Activated CD4-positive, alpha-beta memory T cell treated with anti-CD3 and anti-CD28 coated beads for 36 hours (primary cell): Measurements from ENCODE around the gene MYBBP1A. TPM values are rescaled to one million over a fixed set of nuclear protein-coding genes. Genes with fewer than 3 reads are reported as not detected.
A peak's percentile ranks its signal among the peaks of the same experiment; 100 is the strongest.

ENCODE experiments used
- CTCF ChIA-PET: fragments of 350-600 bp; sonication (Branson Sonifier 250); formaldehyde crosslinking; loops from one replicate; lab custom pipeline; 2021; ENCODE audit warnings: antibody characterized with exemption, inconsistent platforms; lab: Charles Lee
- POLR2A ChIA-PET: fragments of 350-600 bp; sonication (Branson Sonifier 250); formaldehyde crosslinking; loops from one replicate; lab custom pipeline; 2021; ENCODE audit warnings: antibody characterized with exemption; lab: Charles Lee
- DNase-seq: peaks from one replicate; pipeline ENCODE4 v3.0.0-alpha.2; 2020
- H3K27ac Mint-ChIP-seq: one replicate; pipeline ENCODE4 v1.8.0; 2021; ENCODE audit warnings: mixed read lengths
- H3K27me3 Mint-ChIP-seq: one replicate; pipeline ENCODE4 v1.8.0; 2021; ENCODE audit warnings: mixed read lengths
- H3K36me3 Mint-ChIP-seq: one replicate; pipeline ENCODE4 v1.8.0; 2021; ENCODE audit warnings: mixed read lengths
- H3K4me1 Mint-ChIP-seq: one replicate; pipeline ENCODE4 v1.8.0; 2021; ENCODE audit warnings: low read depth, mixed read lengths
- H3K4me3 Mint-ChIP-seq: one replicate; pipeline ENCODE4 v1.8.0; 2021; ENCODE audit warnings: mild to moderate bottlenecking, mixed read lengths
- H3K9me3 Mint-ChIP-seq: one replicate; pipeline ENCODE4 v1.8.0; 2021; ENCODE audit warnings: mixed read lengths
- intact Hi-C: fragments of 100-400 bp; cut with micrococcal nuclease; formaldehyde crosslinking; loops from one replicate; pipeline ENCODE4 v1.15.1; 2023
- total RNA-seq, 2 experiments: library from RNA; stranded (reverse); gene quantifications; one replicate each; pipeline ENCODE4 v1.2.3, GENCODE V29; 2021

Gene MYBBP1A
- total RNA-seq, 2 experiments from 2014 or later = 66.6 to 70.8 TPM

DNA sequence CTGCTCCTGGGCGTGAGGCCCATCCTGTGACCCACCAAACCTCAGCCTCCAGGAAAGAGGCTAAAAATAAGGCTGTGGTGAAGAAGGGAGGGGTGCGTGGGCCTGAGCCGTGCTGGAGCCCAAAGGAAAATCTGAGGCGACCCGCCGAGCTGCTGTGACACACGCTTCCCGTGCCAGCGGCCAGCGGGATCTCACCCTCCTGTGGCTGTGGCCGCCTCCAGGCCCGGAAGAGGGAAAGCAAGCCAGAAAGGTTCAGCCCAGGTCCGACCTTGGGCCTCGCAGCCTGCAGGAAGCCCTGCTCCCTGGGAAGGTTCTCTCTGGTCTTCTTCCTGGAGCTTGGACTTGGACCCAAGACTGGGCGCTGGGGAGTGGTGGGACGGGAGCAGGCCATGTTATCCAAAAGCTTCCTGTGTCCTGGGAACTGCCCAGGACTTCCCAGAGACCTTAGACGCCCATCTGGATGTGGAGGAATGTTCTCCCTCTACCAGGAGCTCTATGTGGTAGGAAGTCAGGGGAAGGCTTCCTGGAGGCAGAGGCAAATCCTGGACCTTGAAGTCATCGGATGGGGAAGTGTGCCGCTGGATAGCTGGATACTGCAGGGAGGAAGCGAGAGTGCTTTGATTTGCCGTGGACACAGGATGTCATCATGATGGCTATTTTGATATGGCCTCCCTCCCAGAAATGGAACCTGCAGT lies 45.1 kb downstream of the MYBBP1A start:
- no peak overlapping the region for H3K27ac Mint-ChIP-seq
- ChIA-PET CTCF (no interaction called here), POLR2A (no interaction called here)
- H3K36me3 Mint-ChIP-seq = no peaks in the 10 kb centered on the region
- peak; percentile 22 for DNase-seq
- H3K4me1 Mint-ChIP-seq = peaks cover 12% of the 10 kb centered on the region
- H3K9me3 Mint-ChIP-seq = no peaks in the 10 kb centered on the region
- H3K4me3 Mint-ChIP-seq = no peak overlapping the region
- intact Hi-C loops = loop anchor here (10.0 kb wide), 1 partner anchor 75 kb away; the partner anchor contains the start of gene SPNS3
- peaks cover 2% of the 10 kb centered on the region for H3K27me3 Mint-ChIP-seq

GRCh38 chr17:4509401-4509800 lies 45.8 kb downstream of the MYBBP1A start:
- Mint-ChIP-seq H3K36me3 (no peaks in the 10 kb centered on the region), H3K27me3 (peaks cover 5% of the 10 kb centered on the region), H3K4me3 (no peak overlapping the region), H3K27ac (no peak overlapping the region), H3K4me1 (peaks cover 18% of the 10 kb centered on the region), H3K9me3 (no peaks in the 10 kb centered on the region)
- ChIA-PET POLR2A (no interaction called here), CTCF (no interaction called here)
- DNase-seq = peak; percentile 54
- intact Hi-C loops = loop anchor here (10.0 kb wide), 1 partner anchor 75 kb away; the partner anchor contains the start of gene SPNS3

- no peak for DNase-seq
- Mint-ChIP-seq H3K4me3 (no peak overlapping the region), H3K9me3 (no peaks in the 10 kb centered on the region), H3K36me3 (no peaks in the 10 kb centered on the region), H3K4me1 (peaks cover 22% of the 10 kb centered on the region), H3K27ac (no peak overlapping the region), H3K27me3 (peaks cover 12% of the 10 kb centered on the region)
- intact Hi-C loops = loop anchor here (10.0 kb wide), 1 partner anchor 73 kb away; the partner anchor contains the start of gene SPNS3
- CTCF ChIA-PET = interaction anchor here (0.6 kb wide), 1 partner anchor 409 kb away, joined by 3 read pairs; no protein-coding TSS in a partner anchor
- POLR2A ChIA-PET = no interaction called here
These were observed 47.0 kb downstream of the MYBBP1A start for GRCh38 chr17:4508207-4508606.

DNA sequence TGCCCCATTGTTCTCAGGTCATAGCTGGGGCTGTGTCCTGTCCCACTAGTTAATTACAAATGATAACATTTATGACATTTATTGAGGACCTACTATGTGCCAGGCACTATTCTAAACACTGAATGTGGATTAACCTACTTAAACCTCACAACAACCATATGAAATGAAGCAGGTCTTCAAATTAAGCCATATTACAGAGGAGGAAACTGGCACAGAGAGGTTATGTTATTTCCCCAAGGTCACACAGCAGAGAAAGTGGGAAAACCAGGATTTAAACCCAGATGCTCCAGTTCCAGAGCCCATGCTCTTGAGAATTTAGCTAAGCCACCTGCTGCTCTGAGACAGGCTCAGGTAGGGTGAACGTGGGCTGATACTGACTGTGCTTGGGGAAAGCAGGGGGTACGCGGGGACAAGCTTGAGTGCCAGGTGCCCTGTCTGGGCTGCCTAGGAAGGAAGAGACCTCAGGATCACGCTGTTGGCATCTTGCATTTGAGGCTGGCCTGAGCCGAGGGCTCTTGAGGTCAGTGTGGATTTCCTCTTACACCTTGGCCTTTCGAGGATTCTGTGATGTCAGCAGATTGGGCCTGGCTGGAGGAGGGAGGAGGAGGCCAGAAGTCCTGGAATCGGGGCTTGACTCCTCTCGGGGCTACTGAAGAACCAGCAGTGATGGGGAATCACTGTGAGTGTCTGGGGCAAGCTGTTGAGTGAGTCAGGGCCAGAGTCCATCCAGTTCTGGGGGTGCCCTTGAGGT lies 47.6 kb downstream of the MYBBP1A start:
- H3K4me1 Mint-ChIP-seq = peaks cover 22% of the 10 kb centered on the region
- ChIA-PET POLR2A (no interaction called here), CTCF (no interaction called here)
- H3K36me3 Mint-ChIP-seq = no peaks in the 10 kb centered on the region
- H3K27ac Mint-ChIP-seq = no peak overlapping the region
- no peaks in the 10 kb centered on the region for H3K9me3 Mint-ChIP-seq
- H3K27me3 Mint-ChIP-seq = peaks cover 16% of the 10 kb centered on the region
- intact Hi-C loops = loop anchor here (10.0 kb wide), 1 partner anchor 73 kb away; the partner anchor contains the start of gene SPNS3
- H3K4me3 Mint-ChIP-seq = no peak overlapping the region
- no peak for DNase-seq

DNA sequence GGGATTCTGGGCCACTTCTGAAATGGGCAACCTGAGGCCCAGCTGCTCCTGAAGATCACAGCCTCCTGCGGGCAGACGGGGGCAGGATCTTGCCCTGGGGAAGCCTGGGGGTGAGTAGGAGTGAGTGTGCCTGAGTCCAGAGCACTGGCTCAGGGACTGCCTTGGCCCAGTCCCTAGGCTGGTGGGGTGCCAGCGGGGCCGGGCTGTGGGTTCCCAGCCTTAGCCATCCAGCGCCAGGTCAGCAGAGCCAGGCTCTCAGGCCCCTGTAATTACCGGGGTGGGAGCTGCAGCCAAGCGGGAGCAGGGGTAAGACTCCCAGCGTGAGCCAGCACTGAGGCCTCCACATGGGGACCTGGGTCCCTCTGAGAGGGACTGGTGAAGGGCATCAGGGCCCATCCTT lies 48.3 kb downstream of the MYBBP1A start:
- intact Hi-C loops = loop anchor here (10.0 kb wide), 1 partner anchor 72 kb away; the partner anchor contains the start of gene SPNS3
- H3K27ac Mint-ChIP-seq = no peak overlapping the region
- ChIA-PET CTCF (interaction anchor here (1.0 kb wide), 1 partner anchor 86 kb away, joined by 3 read pairs; no protein-coding TSS in a partner anchor), POLR2A (no interaction called here)
- peaks cover 22% of the 10 kb centered on the region for H3K4me1 Mint-ChIP-seq
- H3K27me3 Mint-ChIP-seq = peaks cover 16% of the 10 kb centered on the region
- no peaks in the 10 kb centered on the region for H3K9me3 Mint-ChIP-seq
- no peaks in the 10 kb centered on the region for H3K36me3 Mint-ChIP-seq
- no peak overlapping the region for H3K4me3 Mint-ChIP-seq
- no peak for DNase-seq

- Mint-ChIP-seq H3K9me3 (no peaks in the 10 kb centered on the region), H3K36me3 (no peaks in the 10 kb centered on the region), H3K4me1 (peaks cover 22% of the 10 kb centered on the region), H3K27ac (no peak overlapping the region), H3K4me3 (no peak overlapping the region), H3K27me3 (peaks cover 21% of the 10 kb centered on the region)
- intact Hi-C loops = loop anchor here (10.0 kb wide), 1 partner anchor 71 kb away; the partner anchor contains the start of gene SPNS3
- ChIA-PET POLR2A (no interaction called here), CTCF (interaction anchor here (1.0 kb wide), 1 partner anchor 86 kb away, joined by 3 read pairs; no protein-coding TSS in a partner anchor)
- no peak for DNase-seq
These were observed 48.9 kb downstream of the MYBBP1A start for GRCh38 chr17:4506175-4506813.

DNA sequence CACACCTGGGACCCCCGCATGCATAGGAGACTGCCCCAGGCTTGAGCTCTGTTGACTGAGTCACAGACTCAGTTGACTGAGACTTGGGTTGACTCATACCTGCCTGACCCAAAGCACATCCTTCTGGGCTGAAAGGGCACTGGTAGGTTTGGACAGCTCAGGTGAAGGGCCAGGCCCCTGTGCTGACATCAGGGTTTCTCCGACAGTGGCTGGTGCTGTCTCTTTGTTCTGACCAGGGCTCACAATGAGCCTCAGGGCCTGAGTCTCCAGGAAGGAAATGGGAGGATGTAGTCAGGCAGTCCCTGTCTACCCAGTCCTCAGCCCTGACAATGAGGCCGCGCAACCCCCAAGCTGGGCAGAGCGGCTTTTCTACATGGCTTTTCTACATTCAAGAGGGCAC lies 50.0 kb downstream of the MYBBP1A start:
- ChIA-PET CTCF (interaction anchor here (0.8 kb wide), 1 partner anchor 61 kb away, joined by 3 read pairs; no protein-coding TSS in a partner anchor), POLR2A (no interaction called here)
- Mint-ChIP-seq H3K36me3 (no peaks in the 10 kb centered on the region), H3K27ac (no peak overlapping the region), H3K27me3 (peaks cover 31% of the 10 kb centered on the region), H3K4me3 (no peak overlapping the region), H3K9me3 (no peaks in the 10 kb centered on the region), H3K4me1 (peaks cover 27% of the 10 kb centered on the region)
- intact Hi-C loops = loop anchor here (10.0 kb wide), 1 partner anchor 70 kb away; the partner anchor contains the start of gene SPNS3
- DNase-seq = no peak

GRCh38 chr17:4504188-4504587 lies 51.0 kb downstream of the MYBBP1A start:
- H3K4me3 Mint-ChIP-seq = no peak overlapping the region
- ChIA-PET CTCF (no interaction called here), POLR2A (no interaction called here)
- no peak overlapping the region for H3K27ac Mint-ChIP-seq
- DNase-seq = no peak
- peaks cover 29% of the 10 kb centered on the region for H3K4me1 Mint-ChIP-seq
- no peaks in the 10 kb centered on the region for H3K36me3 Mint-ChIP-seq
- peaks cover 38% of the 10 kb centered on the region for H3K27me3 Mint-ChIP-seq
- H3K9me3 Mint-ChIP-seq = no peaks in the 10 kb centered on the region
- intact Hi-C loops = loop anchor here (10.0 kb wide), 1 partner anchor 69 kb away; the partner anchor contains the start of gene SPNS3

DNA sequence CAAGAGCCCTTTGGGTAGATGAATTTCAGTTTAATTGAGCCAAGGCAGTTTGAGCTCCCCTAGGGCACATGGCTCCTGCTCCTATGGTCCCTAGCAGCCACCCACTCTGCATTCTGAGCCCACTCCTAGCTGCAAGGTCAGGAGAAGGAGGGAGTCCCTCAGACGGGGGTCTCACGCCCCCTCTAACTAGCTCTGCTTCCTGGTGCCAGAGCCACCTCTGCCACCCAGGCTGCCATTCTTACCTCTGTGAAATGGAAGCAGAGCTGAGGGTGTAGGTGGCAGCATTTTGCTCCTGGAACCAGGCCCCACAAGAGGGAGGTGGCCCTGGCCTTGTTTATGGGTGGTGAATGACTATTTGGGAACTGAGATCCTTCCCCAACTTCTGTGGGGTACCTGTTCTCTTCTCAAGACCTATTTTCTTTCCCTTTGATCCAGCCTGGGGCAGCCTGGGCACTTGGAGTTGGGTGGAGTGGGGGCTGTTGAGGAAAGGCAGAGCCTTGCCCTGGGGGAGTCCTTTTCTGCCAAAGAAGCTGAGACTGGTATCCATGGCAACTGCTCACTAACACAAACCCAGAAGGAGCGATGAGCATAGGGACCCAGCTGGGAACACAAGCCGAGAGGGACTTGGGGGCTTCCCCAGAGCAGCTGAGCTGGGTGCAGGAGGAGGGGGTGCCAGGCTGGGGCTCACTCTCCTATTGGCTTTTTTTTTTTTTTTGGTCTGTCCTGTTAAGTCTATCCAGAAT lies 51.7 kb downstream of the MYBBP1A start:
- H3K27ac Mint-ChIP-seq = no peak overlapping the region
- no peak overlapping the region for H3K4me3 Mint-ChIP-seq
- H3K27me3 Mint-ChIP-seq = peaks cover 38% of the 10 kb centered on the region
- peaks cover 24% of the 10 kb centered on the region for H3K4me1 Mint-ChIP-seq
- ChIA-PET POLR2A (interaction anchor here (0.6 kb wide), 1 partner anchor 11 kb away, joined by 3 read pairs; no protein-coding TSS in a partner anchor), CTCF (no interaction called here)
- intact Hi-C loops = loop anchor here (10.0 kb wide), 1 partner anchor 69 kb away; the partner anchor contains the start of gene SPNS3
- DNase-seq = no peak
- no peaks in the 10 kb centered on the region for H3K36me3 Mint-ChIP-seq
- H3K9me3 Mint-ChIP-seq = no peaks in the 10 kb centered on the region

GRCh38 chr17:4502466-4503154 lies 52.6 kb downstream of the MYBBP1A start:
- ChIA-PET CTCF (no interaction called here), POLR2A (interaction anchor here (0.6 kb wide), 1 partner anchor 10 kb away, joined by 3 read pairs; no protein-coding TSS in a partner anchor)
- Mint-ChIP-seq H3K4me1 (peaks cover 24% of the 10 kb centered on the region), H3K27ac (no peak overlapping the region), H3K4me3 (no peak overlapping the region), H3K9me3 (no peaks in the 10 kb centered on the region), H3K27me3 (peaks cover 38% of the 10 kb centered on the region), H3K36me3 (no peaks in the 10 kb centered on the region)
- DNase-seq = no peak
- intact Hi-C loops = loop anchor here (10.0 kb wide), 1 partner anchor 68 kb away; the partner anchor contains the start of gene SPNS3
